HG03045 (cell line): ENCODE data around the gene IL31RA.
A peak's percentile ranks its signal among the peaks of the same experiment; 100 is the strongest.

Source experiments
- ATAC-seq: cut with Tn5 transposase; IDR thresholded peaks from one replicate; pipeline ENCODE4 v1.9.1; 2021; ENCODE audit warnings: mild to moderate bottlenecking, moderate library complexity; ENCODE audit not compliant: unreplicated experiment

IL31RA gene

DNA sequence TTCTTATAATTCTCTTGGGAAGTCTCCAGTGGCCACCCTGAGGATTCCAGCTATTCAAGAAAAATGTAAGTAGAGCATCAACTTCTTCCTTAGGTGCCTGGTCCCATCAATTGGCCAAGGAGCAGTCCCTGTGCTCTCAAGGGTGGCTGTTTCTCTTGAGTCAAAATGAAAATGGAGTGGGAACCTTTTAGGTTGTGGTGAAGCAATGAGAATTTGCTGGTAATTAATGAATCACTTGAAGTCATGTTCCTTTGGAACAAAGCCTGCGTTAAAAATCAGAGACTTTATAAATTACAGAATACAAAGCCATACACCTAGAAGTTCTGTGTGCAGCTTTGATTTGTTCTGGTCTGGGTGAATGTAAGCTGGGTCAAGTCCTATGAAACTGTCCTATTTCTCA is 48.9 kb downstream of the IL31RA start:
- ATAC-seq, result no peak

DNA sequence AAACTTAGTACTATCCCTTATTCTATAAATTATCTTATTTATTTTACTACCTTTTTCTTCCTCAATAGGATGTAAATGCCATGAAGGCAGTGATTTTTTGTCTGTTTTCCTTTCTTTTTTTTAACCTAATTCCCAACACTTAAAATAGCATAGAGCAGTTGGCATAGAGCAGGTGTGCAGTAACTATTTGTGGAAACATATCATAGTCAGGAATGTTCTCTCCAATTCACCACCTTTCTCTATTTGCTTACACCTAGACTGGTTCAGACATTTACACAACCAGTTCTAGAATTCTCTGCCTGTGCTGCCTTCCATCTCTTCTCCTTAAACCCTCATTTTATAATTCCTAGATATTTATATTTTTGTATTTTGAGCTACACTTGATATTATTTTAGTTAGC is 49.6 kb downstream of the IL31RA start:
- no peak for ATAC-seq

DNA sequence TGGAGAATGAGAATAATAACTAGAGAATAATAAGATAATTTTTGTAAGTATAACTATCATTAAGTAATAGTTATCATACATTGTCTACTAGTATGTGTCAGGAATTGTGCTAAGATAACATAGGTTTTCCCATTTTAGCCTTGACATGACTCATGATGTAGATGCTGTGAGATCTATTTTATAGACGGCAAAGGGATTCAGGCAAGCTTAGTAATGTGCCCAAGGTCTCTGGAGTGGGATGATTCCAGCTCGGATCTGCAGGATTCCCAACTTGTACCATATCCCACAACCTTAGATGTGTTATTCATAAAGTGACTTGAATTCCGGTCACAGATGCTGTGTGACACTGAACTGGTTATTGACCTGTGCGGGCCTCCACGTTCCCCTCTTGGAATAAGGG is 51.5 kb downstream of the IL31RA start:
- ATAC-seq, result no peak

DNA sequence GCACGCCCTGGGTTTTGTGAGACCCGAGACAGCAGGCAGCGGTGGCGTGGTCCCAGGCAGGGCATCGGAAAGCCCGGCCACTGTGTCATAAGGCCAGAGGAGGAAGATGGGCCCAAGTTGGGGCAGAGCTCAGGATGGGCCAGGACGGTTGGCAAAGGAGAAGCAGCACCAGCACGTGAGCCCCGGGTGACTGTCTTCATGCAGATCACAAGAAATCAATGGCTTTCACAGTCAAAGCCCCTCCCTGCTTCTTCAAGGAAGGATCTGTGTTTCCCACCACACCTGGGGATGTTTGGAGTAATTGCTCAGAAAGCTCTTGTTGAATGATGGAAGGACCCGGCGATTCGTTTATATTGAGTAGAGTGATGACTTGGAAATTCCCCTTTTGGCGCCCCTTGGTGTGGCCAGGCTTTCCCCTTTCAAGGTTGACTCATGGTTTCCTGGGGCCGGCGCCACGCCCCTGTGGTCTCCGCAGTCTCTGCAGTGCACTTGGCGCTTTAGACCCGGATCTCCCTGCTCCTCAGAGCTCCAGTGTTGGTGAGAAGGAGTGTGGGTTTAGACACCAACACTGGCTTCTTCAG is 52.1 kb downstream of the IL31RA start:
- peak; percentile 83 for ATAC-seq

DNA sequence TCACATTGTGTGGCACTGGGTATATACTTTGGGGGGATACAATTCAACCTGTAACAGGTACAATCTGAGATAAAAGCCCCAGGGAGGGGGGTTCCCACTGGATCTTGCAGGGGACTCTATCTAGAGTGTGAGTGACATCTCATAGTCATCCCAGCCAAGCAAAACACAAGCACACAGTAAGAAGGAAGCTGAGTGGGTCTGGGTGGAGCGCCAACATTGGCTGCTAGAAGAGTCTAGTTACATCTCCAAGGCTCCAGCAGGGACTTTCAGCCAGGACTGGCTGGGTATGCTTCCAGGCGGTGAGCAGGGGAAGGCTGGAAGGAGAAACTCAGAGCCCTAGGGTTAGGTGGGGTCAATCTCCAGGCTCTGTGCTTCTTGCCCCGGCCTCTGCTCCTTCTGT is 53.0 kb downstream of the IL31RA start:
- ATAC-seq, result no peak

DNA sequence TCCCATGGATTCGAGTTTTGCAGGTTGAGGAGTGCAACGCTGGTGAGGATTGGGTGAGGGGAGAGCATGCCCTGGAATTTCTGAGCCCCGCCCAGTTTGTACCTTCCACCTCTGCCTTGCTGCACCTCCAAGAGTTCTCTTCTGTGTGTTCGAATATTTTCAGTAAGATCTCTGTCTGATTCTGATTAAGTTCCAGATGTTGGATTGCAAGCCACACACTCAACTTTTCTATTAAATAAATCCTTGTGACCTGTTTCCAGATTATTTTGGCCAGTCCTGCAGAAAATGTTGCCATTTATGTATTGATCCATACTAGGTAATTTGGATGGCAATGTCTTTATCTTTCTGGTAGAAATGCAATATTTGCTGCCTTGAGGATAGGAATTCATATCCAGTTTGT is 54.1 kb downstream of the IL31RA start:
- ATAC-seq, result no peak

DNA sequence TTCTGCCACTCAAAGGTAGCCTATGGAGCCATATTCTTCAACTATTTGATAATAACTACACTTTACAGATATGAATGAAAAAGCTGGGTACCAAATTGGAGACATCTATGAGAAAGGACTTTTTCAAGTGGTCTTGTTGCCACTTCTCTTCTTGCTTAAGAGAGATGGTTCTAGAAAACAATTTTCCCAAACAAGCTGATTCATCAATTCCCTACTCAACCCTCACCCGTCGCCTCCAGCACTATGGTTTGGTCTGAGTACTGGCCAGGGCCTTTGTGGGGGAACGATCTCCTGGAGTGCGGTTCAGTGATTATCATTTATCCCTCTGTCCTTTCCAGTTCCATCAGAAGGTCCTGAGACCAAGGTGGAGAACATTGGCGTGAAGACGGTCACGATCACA is 56.8 kb downstream of the IL31RA start:
- no peak for ATAC-seq

DNA sequence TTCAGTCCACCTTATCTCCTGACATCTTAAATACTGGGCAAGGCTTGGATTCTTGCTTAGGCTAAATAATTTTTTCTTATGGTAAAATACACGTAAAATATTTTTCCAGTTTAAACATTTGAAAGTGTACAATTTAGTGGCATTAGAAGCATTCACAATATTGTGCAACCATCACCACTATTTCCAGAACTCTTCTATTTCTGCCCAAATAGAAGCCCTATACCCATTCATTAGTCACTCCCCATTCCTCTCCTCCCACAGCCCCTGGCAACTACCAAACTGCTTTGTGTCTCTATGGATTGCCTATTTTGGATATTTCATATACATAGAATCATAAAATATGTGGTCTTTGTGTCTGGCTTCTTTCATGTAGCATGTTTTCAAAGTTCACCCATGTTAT is 57.6 kb downstream of the IL31RA start:
- no peak for ATAC-seq

DNA sequence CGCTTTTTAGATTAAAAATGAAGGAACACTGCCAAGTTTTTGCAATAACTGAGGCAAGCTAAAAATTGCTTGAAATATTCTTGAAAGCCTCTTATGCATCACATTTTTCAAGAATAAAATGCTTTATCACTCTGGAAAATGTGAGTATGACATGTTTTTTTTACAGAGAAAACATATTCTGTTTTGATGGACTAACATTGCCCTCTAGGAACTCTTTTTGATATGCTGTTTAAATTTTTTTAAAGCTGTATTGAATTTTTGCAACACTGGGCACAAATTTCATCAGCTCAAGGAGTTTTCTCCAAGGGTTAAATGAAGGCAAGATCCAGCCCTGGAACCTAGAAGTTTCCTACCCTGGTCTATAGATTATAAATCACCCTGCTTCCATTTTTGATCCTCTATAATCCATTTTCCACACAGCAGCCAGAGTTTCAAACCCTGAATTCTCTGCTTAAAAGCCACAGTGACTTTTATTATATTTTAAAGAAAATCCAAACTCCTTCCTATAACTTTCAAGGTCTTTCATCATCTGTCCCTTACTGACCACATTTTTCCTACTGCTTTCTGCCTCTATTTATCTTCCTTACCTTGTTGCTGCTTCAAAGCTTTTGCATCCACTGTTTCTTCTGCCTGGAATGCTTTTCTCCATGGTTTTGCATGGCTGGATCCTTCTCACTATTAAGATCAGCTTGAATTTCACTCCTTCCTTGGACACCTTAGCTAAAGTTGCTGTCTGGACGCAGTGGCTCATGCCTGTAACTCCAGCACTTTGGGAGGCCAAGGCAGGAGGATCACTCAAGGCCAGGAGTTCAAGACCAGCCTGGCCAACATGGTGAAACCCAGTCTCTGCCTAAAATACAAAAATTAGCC is 60.9 kb downstream of the IL31RA start:
- no peak for ATAC-seq

DNA sequence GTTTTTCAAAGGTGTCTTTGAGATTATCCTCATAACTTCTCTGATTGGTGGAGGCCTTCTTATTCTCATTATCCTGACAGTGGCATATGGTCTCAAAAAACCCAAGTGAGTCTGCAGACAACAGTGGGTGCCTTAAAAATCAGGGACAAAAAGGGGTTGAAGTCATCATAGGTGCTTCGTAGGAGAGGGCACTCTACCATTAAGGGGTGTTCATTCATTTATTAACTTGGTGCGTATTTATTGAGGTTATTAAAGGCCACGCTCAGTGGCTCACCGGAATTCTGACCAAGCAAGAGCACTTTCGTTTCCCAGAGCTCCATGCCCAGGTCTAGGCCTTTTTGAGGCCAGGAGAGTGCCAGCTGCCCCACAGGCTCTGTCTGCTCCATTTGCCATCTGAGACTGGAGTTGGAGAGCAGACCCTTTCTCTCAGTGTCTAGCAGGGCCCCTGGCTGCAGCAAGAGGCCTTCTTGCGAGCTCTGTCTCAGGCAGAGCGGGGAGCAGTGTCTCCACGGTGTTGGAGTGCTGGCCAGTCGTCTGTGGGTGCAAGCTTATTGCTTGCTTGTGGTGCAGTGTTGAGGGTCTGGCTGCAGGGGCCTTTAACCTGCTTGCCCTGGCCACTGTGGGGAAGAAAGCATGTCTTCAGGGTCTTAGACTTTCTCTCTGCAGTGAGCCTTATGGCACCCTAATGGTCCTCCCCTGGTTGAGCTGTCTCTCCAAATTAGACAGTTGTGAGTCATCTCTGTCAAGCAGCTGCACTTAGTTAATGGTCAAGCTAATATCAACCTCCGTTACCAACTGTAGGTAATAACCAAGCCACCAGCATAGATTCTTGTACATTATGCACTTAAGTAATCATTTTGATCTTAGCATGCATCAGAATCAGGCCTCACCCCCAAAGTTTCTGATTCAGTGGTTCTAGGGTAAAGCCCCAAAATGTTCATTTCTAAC is 62.6 kb downstream of the IL31RA start:
- no peak for ATAC-seq

DNA sequence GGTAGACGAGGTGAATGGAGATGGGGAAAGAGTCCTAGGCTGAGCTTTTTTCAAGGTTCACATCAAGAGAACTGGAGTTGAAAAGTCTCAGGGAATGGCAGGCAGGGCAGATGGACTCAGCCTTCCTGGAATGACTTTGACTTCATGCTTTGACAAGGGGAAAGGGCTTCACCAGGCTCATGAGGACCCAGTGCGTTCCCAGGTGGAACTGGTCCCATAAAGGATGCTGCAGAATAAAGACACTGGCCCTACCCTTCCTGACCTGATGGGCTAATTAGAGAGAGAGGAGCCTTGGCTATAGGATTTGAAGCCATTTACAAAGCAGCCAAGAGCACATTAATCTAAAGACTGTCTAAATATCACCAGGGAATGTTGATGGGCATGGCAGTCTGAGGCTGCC is 63.8 kb downstream of the IL31RA start:
- no peak for ATAC-seq

DNA sequence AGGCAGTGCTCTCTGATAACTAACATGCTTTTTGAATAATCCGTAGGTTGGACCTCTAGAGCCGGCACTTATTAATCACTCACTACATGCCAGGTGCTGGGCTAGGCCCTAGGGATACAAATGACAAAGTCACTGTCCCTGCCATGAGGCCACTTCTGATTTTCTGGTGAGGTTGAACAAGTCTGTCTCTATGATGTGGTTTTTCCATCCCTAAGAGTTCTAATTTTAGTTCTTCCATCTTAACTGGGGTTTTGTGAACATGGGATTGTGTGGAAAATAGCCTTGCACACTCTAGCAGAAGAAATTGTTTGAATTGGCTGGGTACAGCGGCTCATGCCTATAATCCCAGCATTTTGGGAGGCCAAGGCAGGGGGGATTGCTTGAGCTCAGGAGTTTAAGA is 64.6 kb downstream of the IL31RA start:
- no peak for ATAC-seq

DNA sequence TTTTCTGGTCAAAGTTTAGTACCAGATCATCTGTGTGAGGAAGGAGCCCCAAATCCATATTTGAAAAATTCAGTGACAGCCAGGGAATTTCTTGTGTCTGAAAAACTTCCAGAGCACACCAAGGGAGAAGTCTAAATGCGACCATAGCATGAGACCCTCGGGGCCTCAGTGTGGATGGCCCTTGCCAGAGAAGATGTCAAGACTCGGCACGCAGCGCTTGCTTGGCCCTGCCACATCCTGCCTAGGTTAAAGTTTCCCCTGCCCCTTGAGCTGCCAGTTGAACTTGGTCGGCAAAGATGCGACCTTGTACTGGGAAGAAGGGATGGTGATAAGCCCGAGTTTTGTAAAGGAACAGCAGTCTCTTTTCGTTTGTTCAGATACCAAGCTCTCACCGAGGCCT is 65.8 kb downstream of the IL31RA start:
- no peak for ATAC-seq

DNA sequence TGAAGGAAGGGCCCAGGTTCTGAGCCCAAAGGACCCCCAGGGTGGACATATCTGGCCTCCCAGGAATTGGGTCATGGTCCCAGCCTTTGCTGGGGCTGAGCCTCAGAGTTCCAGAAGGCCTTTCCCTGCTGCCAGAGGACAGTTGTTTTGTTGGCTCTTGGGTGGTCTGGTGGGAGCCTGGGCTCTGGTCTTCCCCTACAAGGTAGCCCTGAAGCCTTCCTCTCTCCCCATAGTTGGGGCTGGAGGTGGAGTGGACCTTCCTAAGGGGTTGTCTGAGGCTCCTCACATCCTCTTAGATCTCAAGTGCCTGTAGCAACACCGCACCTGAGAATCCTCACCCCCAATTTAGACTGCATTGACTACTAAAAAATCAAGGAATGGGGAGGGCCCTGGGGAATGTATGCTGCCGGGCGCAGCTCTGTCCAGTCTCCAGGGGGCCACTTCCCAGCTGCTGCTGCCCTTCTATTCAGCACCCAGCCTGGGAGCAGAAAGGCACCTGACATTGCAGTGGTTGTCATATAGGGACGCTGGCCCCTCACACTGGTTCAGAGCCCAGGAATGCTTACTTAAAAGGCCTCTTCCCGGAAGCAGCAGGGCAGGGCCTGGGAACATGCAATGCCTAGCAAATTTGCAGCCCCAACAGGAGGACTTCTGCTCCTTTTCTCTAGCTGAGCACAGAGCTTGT is 66.4 kb downstream of the IL31RA start:
- ATAC-seq, result no peak

DNA sequence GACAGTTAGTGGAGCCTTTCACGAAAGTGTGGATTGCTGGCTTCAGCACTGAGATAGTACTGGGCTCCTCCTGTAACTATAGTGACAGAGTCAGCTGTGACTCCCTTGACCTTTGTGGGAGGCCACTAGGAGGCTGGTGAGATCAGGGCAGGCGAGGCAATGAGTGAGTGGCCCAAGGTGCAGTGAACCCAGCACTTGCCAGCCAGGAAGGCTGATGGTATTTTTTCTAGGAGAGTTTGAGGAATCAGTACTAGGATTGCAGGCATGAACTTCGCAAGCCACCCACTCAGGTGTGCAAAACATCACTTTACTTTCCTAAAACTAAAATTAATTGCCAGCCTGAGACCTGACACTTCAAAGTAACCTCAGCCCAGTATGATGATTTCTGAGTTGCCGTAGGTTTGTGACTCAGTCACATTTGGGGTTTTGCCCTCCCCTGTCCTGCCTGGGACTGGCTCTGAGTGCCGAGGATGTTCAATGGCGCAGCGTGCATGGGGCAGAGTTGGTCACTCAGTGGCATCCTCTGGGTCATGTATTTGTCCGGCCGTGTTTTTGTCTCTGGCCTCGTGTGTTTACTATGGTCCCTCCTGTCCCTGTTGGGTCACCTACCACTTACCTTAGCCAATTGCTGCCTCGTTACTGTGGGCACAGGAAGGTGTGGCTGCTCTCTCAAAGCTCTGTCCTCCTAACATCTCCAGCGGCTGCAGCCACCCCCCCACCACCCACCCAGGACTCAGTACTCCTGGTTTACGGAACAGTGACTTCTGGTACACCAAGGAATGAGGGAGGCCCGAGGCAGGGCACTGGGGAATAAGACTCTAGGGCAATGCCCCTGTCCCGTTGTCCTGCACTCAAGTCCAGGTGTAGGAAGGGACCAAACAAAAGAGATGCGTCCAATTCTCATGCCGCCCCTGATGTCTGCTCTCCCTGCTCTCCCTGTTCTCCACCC is 67.2 kb downstream of the IL31RA start:
- ATAC-seq, result no peak

DNA sequence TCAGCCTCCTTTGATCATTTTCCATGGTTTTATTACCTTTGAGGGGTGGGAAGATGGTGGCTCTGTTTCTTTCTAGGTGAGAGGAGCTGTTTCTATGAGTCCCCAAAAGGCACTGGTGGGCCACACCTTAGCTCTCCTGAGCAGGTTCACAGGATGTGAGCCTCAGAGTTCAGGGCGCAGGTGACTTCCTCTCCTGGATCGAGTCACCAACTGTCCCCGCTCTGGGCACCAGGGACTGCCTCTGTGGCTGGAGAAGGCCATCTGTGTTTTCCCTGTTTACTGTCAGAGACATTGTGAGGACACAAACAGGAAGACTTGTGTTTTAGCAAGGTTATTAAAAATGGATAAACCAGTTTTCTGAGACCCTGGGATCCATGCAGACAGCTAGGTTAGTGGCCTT is 68.5 kb downstream of the IL31RA start:
- ATAC-seq, result no peak

DNA sequence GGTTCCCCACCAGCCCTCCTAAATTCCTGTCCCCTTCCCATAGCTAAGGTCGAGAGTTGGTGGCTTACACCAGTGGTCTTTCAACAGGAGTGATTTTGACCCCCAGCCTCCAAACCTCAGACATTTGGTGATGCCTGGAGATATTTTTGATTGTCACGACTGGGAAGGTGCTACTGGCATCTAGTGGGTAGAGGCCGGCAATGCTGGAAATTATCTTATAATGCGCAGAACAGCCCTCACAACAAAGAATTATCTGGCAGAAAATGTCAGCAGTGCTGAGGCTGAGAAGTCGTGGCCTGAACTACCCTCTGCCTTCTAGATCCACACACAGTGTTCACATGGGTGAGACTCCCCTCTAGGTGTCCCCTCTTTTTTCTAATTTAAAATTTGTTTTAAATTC is 69.6 kb downstream of the IL31RA start:
- no peak for ATAC-seq

DNA sequence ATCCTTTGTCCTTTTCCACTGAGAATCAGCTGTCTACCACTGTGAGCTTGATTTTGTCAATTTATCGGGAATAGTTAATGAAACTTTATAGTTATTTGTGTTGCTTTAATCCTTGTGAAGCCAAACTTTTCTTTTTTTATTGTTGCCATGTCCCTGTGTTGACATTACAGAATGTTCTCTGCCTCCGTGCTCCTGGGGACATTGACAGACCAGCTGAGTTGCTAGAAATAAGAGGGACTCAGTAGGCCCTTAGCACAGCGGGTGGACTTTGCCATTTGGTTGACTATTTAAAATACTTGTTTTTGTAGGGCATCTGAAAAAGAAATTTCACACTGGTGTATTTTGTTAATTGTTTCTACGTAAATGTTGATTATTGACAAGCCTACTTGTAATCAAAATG is 70.5 kb downstream of the IL31RA start:
- no peak for ATAC-seq

DNA sequence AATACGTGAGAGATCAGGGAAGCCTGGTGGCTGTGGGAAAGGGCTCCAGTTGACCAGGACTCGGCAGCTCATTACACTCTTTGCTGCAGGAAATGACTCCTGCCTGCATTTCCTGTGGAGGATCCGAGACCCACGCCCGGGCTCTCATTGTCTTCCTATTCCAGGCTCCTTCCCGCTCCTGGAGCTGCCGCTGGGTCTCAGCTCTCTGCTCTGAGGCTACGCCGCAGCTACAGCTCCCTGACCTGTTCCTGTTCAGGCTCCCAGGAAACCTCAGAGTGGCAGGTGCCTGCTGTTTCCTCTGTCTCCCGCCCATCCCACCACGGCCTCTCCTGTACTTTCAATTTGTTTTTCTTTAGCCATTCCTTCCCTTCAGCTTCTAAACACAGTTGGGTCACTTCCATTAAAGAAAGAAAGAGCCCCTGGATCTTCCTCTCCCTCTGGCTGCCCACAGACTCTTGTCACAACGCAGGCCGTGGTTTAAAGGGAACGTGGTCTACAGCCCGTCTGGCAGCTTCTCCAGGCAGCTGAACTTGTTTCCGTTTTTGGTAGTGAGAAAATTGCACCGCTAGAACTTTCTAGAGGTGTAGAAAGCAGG is 72.1 kb downstream of the IL31RA start:
- ATAC-seq, result no peak
